OCI-LY1 (cell line): ENCODE measurements around the gene PLPP6.

Source experiments
- H2AFZ ChIP-seq: fragments of 200-600 bp; sonication (generic), shearing (Covaris generic); 2 replicates; pipeline ENCODE4 v1.6.0; 2014; ENCODE audit warnings: antibody characterized with exemption, mild to moderate bottlenecking, low read length
- H3F3A ChIP-seq: fragments of 200-600 bp; sonication (generic), shearing (Covaris generic); 2 replicates; pipeline ENCODE4 v1.6.0; 2014; ENCODE audit warnings: mild to moderate bottlenecking, antibody characterized with exemption, low read length, moderate library complexity; ENCODE audit not compliant: insufficient read depth
- H3K27ac ChIP-seq: fragments of 200-600 bp; sonication (generic); 2 replicates; pipeline ENCODE4 v1.5.1; 2014; ENCODE audit warnings: low read length, mixed run types, mild to moderate bottlenecking, low read depth; ENCODE audit not compliant: poor library complexity, severe bottlenecking
- H3K27me3 ChIP-seq: fragments of 200-600 bp; sonication (generic); 2 replicates; pipeline ENCODE4 v1.6.0; 2014; ENCODE audit warnings: antibody characterized with exemption, mild to moderate bottlenecking, low read length, moderate library complexity; ENCODE audit not compliant: insufficient read depth
- H3K36me3 ChIP-seq: fragments of 200-600 bp; sonication (generic); 2 replicates; pipeline ENCODE4 v1.6.1; 2014; ENCODE audit warnings: mild to moderate bottlenecking, antibody characterized with exemption, low read length, moderate library complexity, mixed read lengths; ENCODE audit not compliant: insufficient read depth
- H3K4me1 ChIP-seq: fragments of 200-600 bp; sonication (generic); 2 replicates; pipeline ENCODE4 v1.5.1; 2014; ENCODE audit warnings: mild to moderate bottlenecking, low read length, moderate library complexity; ENCODE audit not compliant: insufficient read depth, severe bottlenecking
- H3K4me2 ChIP-seq: fragments of 200-600 bp; sonication (generic), shearing (Covaris generic); 2 replicates; pipeline ENCODE4 v1.6.1; 2014; ENCODE audit warnings: low read length
- H3K4me3 ChIP-seq: fragments of 200-600 bp; sonication (generic); 2 replicates; pipeline ENCODE4 v1.5.1; 2014; ENCODE audit warnings: low read length, low read depth, mild to moderate bottlenecking, mixed read lengths; ENCODE audit not compliant: poor library complexity, severe bottlenecking
- H3K79me2 ChIP-seq: fragments of 200-600 bp; shearing (Covaris generic); 2 replicates; pipeline ENCODE4 v1.6.1; 2016; ENCODE audit warnings: mixed run types, low read length, mixed read lengths; ENCODE audit not compliant: insufficient read depth
- H3K9ac ChIP-seq: fragments of 200-600 bp; sonication (generic), shearing (Covaris generic); 2 replicates; pipeline ENCODE4 v1.6.1; 2014; ENCODE audit warnings: mild to moderate bottlenecking, low read length, mixed read lengths
- H3K9me2 ChIP-seq: fragments of 200-600 bp; sonication (generic), shearing (Covaris generic); 2 replicates; pipeline ENCODE4 v1.6.1; 2014; ENCODE audit warnings: low read depth, mild to moderate bottlenecking, low read length, mixed read lengths
- H3K9me3 ChIP-seq: fragments of 200-600 bp; shearing (Covaris generic); 2 replicates; pipeline ENCODE4 v1.6.1; 2014; ENCODE audit warnings: low read length, mixed read lengths
- H4K20me1 ChIP-seq: fragments of 200-600 bp; sonication (generic), shearing (Covaris generic); 2 replicates; pipeline ENCODE4 v1.6.0; 2016; ENCODE audit warnings: mild to moderate bottlenecking, low read length; ENCODE audit not compliant: insufficient read depth
- EZH2 ChIP-seq: fragments of 200-600 bp; sonication (generic), shearing (Covaris generic); IDR thresholded peaks from 2 replicates; pipeline ENCODE4 v1.8.0; 2017; ENCODE audit warnings: borderline replicate concordance, mixed run types, mild to moderate bottlenecking, antibody characterized with exemption, low read length, moderate library complexity, mixed read lengths
- TF ChIP-seq, protein P1 (sequence below): fragments of 200-600 bp; sonication (generic), shearing (Covaris generic); IDR thresholded peaks from 2 replicates; pipeline ENCODE4 v1.5.1; 2017; ENCODE audit warnings: mild to moderate bottlenecking, antibody characterized with exemption, low read length, moderate library complexity, mixed read lengths

Gene PLPP6

DNA sequence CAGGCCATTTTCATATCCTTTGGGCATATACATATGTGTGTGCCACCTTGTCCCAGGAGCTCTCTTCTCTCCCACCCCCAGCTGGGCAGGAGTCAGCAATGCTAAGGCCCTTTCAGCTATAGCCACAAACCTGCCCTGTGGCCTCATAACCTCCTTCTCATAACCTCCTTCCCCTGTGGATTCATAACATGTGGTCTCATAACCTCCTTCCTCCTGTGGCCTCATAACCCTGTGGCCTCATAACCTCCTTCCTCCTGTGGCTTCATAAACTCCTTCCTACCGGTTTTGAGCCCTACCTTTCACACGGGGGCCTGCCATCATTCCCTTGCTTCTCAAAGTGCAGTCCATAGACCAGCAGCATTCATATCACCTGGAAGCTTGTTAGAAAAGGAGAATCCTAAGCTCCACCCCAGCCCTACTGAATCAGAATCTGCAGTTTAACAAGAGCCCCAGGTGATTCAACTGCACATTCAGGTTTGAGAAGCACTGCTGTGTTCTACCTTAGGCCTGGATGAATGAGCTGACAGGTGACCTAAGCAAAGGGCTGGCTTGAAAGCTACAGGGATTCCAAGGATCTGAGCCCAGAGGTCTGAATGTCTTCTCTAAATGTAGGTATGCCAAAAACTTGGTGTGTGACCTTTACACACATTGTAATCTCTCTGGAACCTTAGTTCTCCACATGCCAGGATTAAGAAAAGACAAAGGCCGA is 41.9 kb upstream of the PLPP6 start:
- Histone ChIP-seq H3K27ac (no peak overlapping the region), H3K4me2 (no peak overlapping the region)

DNA sequence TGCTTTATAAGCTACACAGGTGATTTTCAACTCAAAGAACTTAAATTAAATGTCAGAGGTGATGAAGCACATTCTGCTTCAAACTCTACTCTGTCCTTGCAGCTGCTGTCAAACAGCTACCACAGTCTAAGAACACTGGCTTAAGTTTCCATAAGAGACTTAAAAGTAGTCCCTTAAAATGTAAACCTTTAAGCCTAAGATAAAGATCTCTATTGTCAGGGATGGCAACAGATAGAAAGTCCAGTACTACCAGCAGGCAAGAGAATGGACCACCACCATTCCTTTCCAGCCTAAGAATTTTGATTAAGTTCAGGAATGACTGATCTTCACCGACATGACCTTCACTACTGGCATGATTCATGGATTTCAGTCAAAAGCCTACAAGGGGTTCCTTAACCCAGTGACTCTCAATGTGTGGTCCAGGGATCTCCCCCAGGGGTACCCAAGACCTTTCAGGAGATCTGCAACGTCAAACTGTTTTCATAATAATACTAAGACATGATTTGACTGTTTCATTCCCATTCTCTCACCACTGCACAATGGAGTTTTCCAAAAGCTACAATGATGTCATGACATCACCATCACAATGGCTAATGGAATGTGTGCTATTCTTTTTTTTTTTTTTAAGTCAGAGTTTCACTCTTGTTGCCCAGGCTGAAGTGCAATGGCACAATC is 41.1 kb upstream of the PLPP6 start:
- Histone ChIP-seq H3K27me3 (no peaks in the 10 kb centered on the region), H2AFZ (no peak overlapping the region), H3K9me3 (no peaks in the 10 kb centered on the region), H3K4me2 (no peak overlapping the region), H3K9me2 (no peaks in the 10 kb centered on the region), H3K36me3 (no peaks in the 10 kb centered on the region), H3K27ac (no peak overlapping the region), H3F3A (no peaks in the 10 kb centered on the region), H3K9ac (no peak overlapping the region), H4K20me1 (no peaks in the 10 kb centered on the region), H3K4me3 (no peak overlapping the region), H3K79me2 (no peaks in the 10 kb centered on the region), H3K4me1 (no peaks in the 10 kb centered on the region)
- TF ChIP-seq, protein P1, sequence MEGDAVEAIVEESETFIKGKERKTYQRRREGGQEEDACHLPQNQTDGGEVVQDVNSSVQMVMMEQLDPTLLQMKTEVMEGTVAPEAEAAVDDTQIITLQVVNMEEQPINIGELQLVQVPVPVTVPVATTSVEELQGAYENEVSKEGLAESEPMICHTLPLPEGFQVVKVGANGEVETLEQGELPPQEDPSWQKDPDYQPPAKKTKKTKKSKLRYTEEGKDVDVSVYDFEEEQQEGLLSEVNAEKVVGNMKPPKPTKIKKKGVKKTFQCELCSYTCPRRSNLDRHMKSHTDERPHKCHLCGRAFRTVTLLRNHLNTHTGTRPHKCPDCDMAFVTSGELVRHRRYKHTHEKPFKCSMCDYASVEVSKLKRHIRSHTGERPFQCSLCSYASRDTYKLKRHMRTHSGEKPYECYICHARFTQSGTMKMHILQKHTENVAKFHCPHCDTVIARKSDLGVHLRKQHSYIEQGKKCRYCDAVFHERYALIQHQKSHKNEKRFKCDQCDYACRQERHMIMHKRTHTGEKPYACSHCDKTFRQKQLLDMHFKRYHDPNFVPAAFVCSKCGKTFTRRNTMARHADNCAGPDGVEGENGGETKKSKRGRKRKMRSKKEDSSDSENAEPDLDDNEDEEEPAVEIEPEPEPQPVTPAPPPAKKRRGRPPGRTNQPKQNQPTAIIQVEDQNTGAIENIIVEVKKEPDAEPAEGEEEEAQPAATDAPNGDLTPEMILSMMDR, result no peak
- TF ChIP-seq EZH2, result no peak

More for the DNA sequence above, 41.9 kb upstream of the PLPP6 start:
- H3K79me2 ChIP-seq, result no peaks in the 10 kb centered on the region
- H3K36me3 ChIP-seq, result no peaks in the 10 kb centered on the region
- no peaks in the 10 kb centered on the region for H3F3A ChIP-seq
- H3K27me3 ChIP-seq, result no peaks in the 10 kb centered on the region
- TF ChIP-seq, protein P1, result no peak
- TF ChIP-seq EZH2, result no peak
- H3K9me2 ChIP-seq, result no peaks in the 10 kb centered on the region
- H3K9ac ChIP-seq, result no peak overlapping the region
- H4K20me1 ChIP-seq, result no peaks in the 10 kb centered on the region
- no peaks in the 10 kb centered on the region for H3K9me3 ChIP-seq
- no peaks in the 10 kb centered on the region for H3K4me1 ChIP-seq
- no peak overlapping the region for H2AFZ ChIP-seq
- no peak overlapping the region for H3K4me3 ChIP-seq

GRCh38 chr9:4622016-4622415 is 40.1 kb upstream of the PLPP6 start:
- no peak overlapping the region for H3K4me3 ChIP-seq
- no peaks in the 10 kb centered on the region for H3K4me1 ChIP-seq
- H3F3A ChIP-seq, result no peaks in the 10 kb centered on the region
- no peak overlapping the region for H2AFZ ChIP-seq
- no peak overlapping the region for H3K9ac ChIP-seq
- TF ChIP-seq, protein P1, result no peak
- no peak for TF ChIP-seq EZH2
- no peaks in the 10 kb centered on the region for H3K9me2 ChIP-seq
- H3K4me2 ChIP-seq, result no peak overlapping the region
- no peaks in the 10 kb centered on the region for H3K9me3 ChIP-seq
- no peaks in the 10 kb centered on the region for H3K27me3 ChIP-seq
- H3K27ac ChIP-seq, result no peak overlapping the region
- no peaks in the 10 kb centered on the region for H4K20me1 ChIP-seq
- no peaks in the 10 kb centered on the region for H3K79me2 ChIP-seq
- no peaks in the 10 kb centered on the region for H3K36me3 ChIP-seq
